ENCODE measurements around the gene CAMTA1.

The CAMTA1 gene

GRCh38 chr1:7343882-7344281, 558.6 kb downstream of the CAMTA1 start:
- TF ChIP-seq CTCF (IDR thresholded peaks at IDR 0.05; ENCODE audit: insufficient read depth, low read depth, low read length, missing control alignments): no peak
- DNase-seq (ENCODE audit: low read depth): no peak
- H3K4me3 ChIP-seq (ENCODE audit: low read depth, low read length): no peak overlapping the region

GRCh38 chr1:7344299-7344698, 559.0 kb downstream of the CAMTA1 start:
- TF ChIP-seq CTCF (IDR thresholded peaks at IDR 0.05; ENCODE audit: insufficient read depth, low read depth, low read length, missing control alignments): no peak
- no peak overlapping the region for H3K4me3 ChIP-seq (ENCODE audit: low read depth, low read length)
- no peak for DNase-seq (ENCODE audit: low read depth)

GRCh38 chr1:7345516-7345915, 560.3 kb downstream of the CAMTA1 start:
- H3K4me3 ChIP-seq (ENCODE audit: low read depth, low read length): no peak overlapping the region
- no peak for DNase-seq (ENCODE audit: low read depth)
- no peak for TF ChIP-seq CTCF (IDR thresholded peaks at IDR 0.05; ENCODE audit: insufficient read depth, low read depth, low read length, missing control alignments)

GRCh38 chr1:7346070-7346596, 560.9 kb downstream of the CAMTA1 start:
- TF ChIP-seq CTCF (IDR thresholded peaks at IDR 0.05; ENCODE audit: insufficient read depth, low read depth, low read length, missing control alignments): no peak
- no peak for DNase-seq (ENCODE audit: low read depth)
- H3K4me3 ChIP-seq (ENCODE audit: low read depth, low read length): no peak overlapping the region

- DNase-seq (ENCODE audit: low read depth): no peak
- TF ChIP-seq CTCF (IDR thresholded peaks at IDR 0.05; ENCODE audit: insufficient read depth, low read depth, low read length, missing control alignments): no peak
- H3K4me3 ChIP-seq (ENCODE audit: low read depth, low read length): no peak overlapping the region
Observed at GRCh38 chr1:7346600-7347570, 561.6 kb downstream of the CAMTA1 start.

GRCh38 chr1:7348073-7348472, 562.8 kb downstream of the CAMTA1 start:
- no peak for DNase-seq (ENCODE audit: low read depth)
- TF ChIP-seq CTCF (IDR thresholded peaks at IDR 0.05; ENCODE audit: insufficient read depth, low read depth, low read length, missing control alignments): no peak
- no peak overlapping the region for H3K4me3 ChIP-seq (ENCODE audit: low read depth, low read length)

Measured in GM12865 (cell line).